Adrenal gland (tissue), 5 donors: Measurements from ENCODE around the gene KIF1C.

ENCODE experiments used
- CTCF ChIP-seq, 6 experiments: fragments of 450-650 bp in 4 of 6; fragments of 200-600 bp in 2 of 6; sonication (generic) in 1 of 6; IDR thresholded peaks; 1 replicate in 5 of 6; 2 replicates in 1 of 6; pipeline versions ENCODE4 v1.5.1 to v1.8.0; 2016 to 2021; ENCODE audit warnings: antibody characterized with exemption in 6 of 6, mild to moderate bottlenecking in 2 of 6, moderate library complexity in 1 of 6
- POLR2A ChIP-seq, 2 donors: fragments of 450-650 bp; IDR thresholded peaks; one replicate each; pipeline ENCODE4 v1.6.1; 2017; ENCODE audit warnings: antibody characterized with exemption in 2 of 2, mild to moderate bottlenecking in 2 of 2, moderate library complexity in 1 of 2
- donor health status: DM: no; HTN: no; CAD: no.

- TF ChIP-seq CTCF (IDR thresholded peaks at IDR 0.05) (no peak), POLR2A (IDR thresholded peaks at IDR 0.05) (no peak)
Measured at GRCh38 chr17:4974115-4974670, 23.6 kb upstream of the KIF1C start.
